HepG2 (cell line): ENCODE results near the gene CD248. TPM values are rescaled to one million over a fixed set of nuclear protein-coding genes. Genes with fewer than 3 reads are reported as not detected.

Experiments used
- ATAC-seq: fragments of 200-7000 bp; cut with Tn5 transposase; 3 replicates; pipeline ENCODE4 v1.9.1; 2020; ENCODE audit warnings: mild to moderate bottlenecking, moderate library complexity
- BruUV-seq: library from RNA; stranded (reverse); fragments of 400-500 nt; replicated peaks from 2 replicates; lab custom pipeline; 2021; lab: Mats Ljungman, UMichigan
- CTCF ChIA-PET: fragments of 300-600 bp; formaldehyde crosslinking; extraction: SDS; loops from one replicate; lab custom pipeline; 2021; ENCODE audit warnings: low total read pairs, inconsistent platforms, low intra/inter-chr PET ratio; lab: Yijun Ruan, JAX
- POLR2A ChIA-PET: fragments of 350-600 bp; sonication (Branson Sonifier 250); formaldehyde crosslinking; loops from one replicate; lab custom pipeline; 2020; ENCODE audit warnings: antibody characterized with exemption, inconsistent platforms; lab: Yijun Ruan, JAX
- DNase-seq: peaks from one replicate; pipeline ENCODE4 v3.0.0-alpha.2; 2015; ENCODE audit warnings: low spot score
- FAIRE-seq: peaks from 3 replicates; lab custom pipeline; 2011; peaks lifted over from hg19 to GRCh38; lab: Jason Lieb, UNC
- H2AFZ ChIP-seq: one replicate; pipeline ENCODE4 v1.6.1; 2011; ENCODE audit warnings: low read length, inconsistent platforms
- H3K27ac ChIP-seq: fragments of 300-600 bp; 3 replicates; pipeline ENCODE4 v1.8.0; 2011; ENCODE audit warnings: mixed run types, mild to moderate bottlenecking, mixed read lengths, low read length, inconsistent platforms; ENCODE audit not compliant: insufficient read depth; ENCODE audit errors: extremely low read length
- H3K27me3 ChIP-seq, 2 experiments: fragments of 200-600 bp in 1 of 2; 2 replicates in 1 of 2; 3 replicates in 1 of 2; pipeline versions ENCODE4 v1.6.0 to v1.8.0; 2011; ENCODE audit warnings: low read length in 2 of 2, mild to moderate bottlenecking in 2 of 2, moderate library complexity in 2 of 2, inconsistent platforms in 1 of 2; ENCODE audit not compliant: insufficient read depth in 2 of 2, control insufficient read depth in 1 of 2
- H3K36me3 ChIP-seq, 2 experiments: fragments of 200-600 bp in 1 of 2; replicated peaks in 1 of 2; 2 replicates in 1 of 2; 3 replicates in 1 of 2; pipeline versions ENCODE4 v1.5.1 to v1.8.0; 2011; ENCODE audit warnings: low read length in 2 of 2, inconsistent platforms in 1 of 2; ENCODE audit not compliant: insufficient read depth in 2 of 2, control insufficient read depth in 1 of 2
- H3K4me1 ChIP-seq: 2 replicates; pipeline ENCODE4 v1.5.1; 2012; ENCODE audit warnings: low read length, inconsistent platforms; ENCODE audit not compliant: insufficient read depth
- H3K4me2 ChIP-seq: 2 replicates; pipeline ENCODE4 v1.6.0; 2011; ENCODE audit warnings: low read depth, low read length, inconsistent platforms
- H3K4me3 ChIP-seq, 3 experiments: fragments of 200-600 bp in 1 of 3; sonication (generic), shearing (Covaris generic) in 1 of 3; replicated peaks in 1 of 3; 2 replicates each; pipeline ENCODE4 v1.5.1; 2011 to 2016; ENCODE audit warnings: low read length in 3 of 3, inconsistent platforms in 2 of 3, low read depth in 2 of 3, mild to moderate bottlenecking in 2 of 3, control low read depth in 1 of 3, mixed read lengths in 1 of 3; ENCODE audit not compliant: insufficient read depth in 1 of 3
- H3K79me2 ChIP-seq: one replicate; pipeline ENCODE4 v1.6.1; 2011; ENCODE audit warnings: low read length, inconsistent platforms; ENCODE audit not compliant: insufficient read depth
- H3K9ac ChIP-seq: 2 replicates; pipeline ENCODE4 v1.6.0; 2011; ENCODE audit warnings: mild to moderate bottlenecking, low read depth, low read length, inconsistent platforms; ENCODE audit not compliant: insufficient read depth
- H3K9me3 ChIP-seq: 2 replicates; pipeline ENCODE4 v1.5.1; 2012; ENCODE audit warnings: mild to moderate bottlenecking, low read length
- H4K20me1 ChIP-seq: 2 replicates; pipeline ENCODE4 v1.6.0; 2011; ENCODE audit warnings: inconsistent platforms, mild to moderate bottlenecking, low read length, moderate library complexity; ENCODE audit not compliant: insufficient read depth
- FOXA1 ChIP-seq, 2 experiments: fragments of 450-650 bp in 1 of 2; sonication (generic) in 1 of 2; formaldehyde crosslinking in 1 of 2; IDR thresholded peaks; 2 replicates each; pipeline versions ENCODE4 v1.4.0 to v1.6.1; 2016 to 2020; ENCODE audit warnings: missing genetic modification reagents in 1 of 2
- GMEB1 ChIP-seq: sonication (generic); formaldehyde crosslinking; IDR thresholded peaks from 2 replicates; pipeline ENCODE4 v1.5.1; 2020; ENCODE audit warnings: missing genetic modification reagents, mild to moderate bottlenecking, borderline replicate concordance
- HMGA1 ChIP-seq: sonication (generic); formaldehyde crosslinking; conservative IDR thresholded peaks from 2 replicates; pipeline ENCODE4 v1.4.0; 2020; ENCODE audit warnings: missing genetic modification reagents
- MAFF ChIP-seq: IDR thresholded peaks from 2 replicates; pipeline ENCODE4 v1.6.1; 2011; ENCODE audit warnings: low read depth, low read length, improper control_type of control experiment
- NAIF1 ChIP-seq: sonication (generic); formaldehyde crosslinking; IDR thresholded peaks from 2 replicates; pipeline ENCODE4 v1.5.0; 2020; ENCODE audit warnings: mild to moderate bottlenecking, missing genetic modification reagents, borderline replicate concordance
- RFX1 ChIP-seq: fragments of 450-650 bp; IDR thresholded peaks from 2 replicates; pipeline ENCODE4 v1.6.1; 2017
- SATB2 ChIP-seq: sonication (generic); formaldehyde crosslinking; IDR thresholded peaks from 2 replicates; pipeline ENCODE4 v1.5.0; 2020; ENCODE audit warnings: missing genetic modification reagents
- ZFP90 ChIP-seq: sonication (generic); formaldehyde crosslinking; IDR thresholded peaks from 2 replicates; pipeline ENCODE4 v1.8.0; 2022; ENCODE audit warnings: missing genetic modification reagents, mild to moderate bottlenecking, inconsistent platforms, borderline replicate concordance
- ZNF225 ChIP-seq: sonication (generic); formaldehyde crosslinking; IDR thresholded peaks from 2 replicates; pipeline ENCODE4 v1.4.0; 2020; ENCODE audit warnings: mild to moderate bottlenecking, missing genetic modification reagents
- ZNF251 ChIP-seq: sonication (generic); formaldehyde crosslinking; IDR thresholded peaks from 2 replicates; pipeline ENCODE4 v1.9.0; 2021; ENCODE audit warnings: mild to moderate bottlenecking, missing genetic modification reagents
- ZNF256 ChIP-seq: sonication (generic); formaldehyde crosslinking; conservative IDR thresholded peaks from 2 replicates; pipeline ENCODE4 v1.4.0; 2020; ENCODE audit warnings: missing genetic modification reagents
- ZNF296 ChIP-seq: sonication (generic); formaldehyde crosslinking; conservative IDR thresholded peaks from 2 replicates; pipeline ENCODE4 v1.5.0; 2020; ENCODE audit warnings: mild to moderate bottlenecking, missing genetic modification reagents
- WGBS: methylation state at CpG from one replicate; pipeline ENCODE4 v1.1.6; 2017; ENCODE audit warnings: low lambda C conversion rate; 5-methylcytosine and 5-hydroxymethylcytosine counted together
- in situ Hi-C: cut with HindIII; loops from 2 replicates; pipeline ENCODE4 v1.10.0; 2017; ENCODE audit warnings: low pct_unique_long_range_greater_than_20kb; ENCODE audit not compliant: extremely low pct_ligation_motif_present
- intact Hi-C: fragments of 100-400 bp; cut with micrococcal nuclease; formaldehyde crosslinking; loops from one replicate; pipeline ENCODE4 v1.10.0; 2022; ENCODE audit not compliant: unreplicated experiment
- polyA plus RNA-seq, 8 experiments: library from polyadenylated mRNA; depleted of rRNA in 3 of 8; stranded (reverse) in 7 of 8; unstranded in 1 of 8; fragments of >200 nt; fragmentation: Illumina TruSeq in 4 of 8; extraction: Trizol in 4 of 8; gene quantifications; 2 replicates each; pipeline versions ENCODE4 v1.2.1 to v1.2.3, GENCODE V29; 2011 to 2016; ENCODE audit warnings: low read depth in 4 of 8, missing spikeins in 1 of 8, mixed read lengths in 1 of 8; ENCODE audit not compliant: insufficient read depth in 1 of 8
- total RNA-seq, 5 experiments: library from RNA; depleted of rRNA; stranded (reverse); fragments of >200 nt; fragmentation: Illumina TruSeq; extraction: Trizol; gene quantifications; 2 replicates each; pipeline ENCODE4 v1.2.3, GENCODE V29; 2016; ENCODE audit warnings: low read depth in 1 of 5
- TF ChIP-seq, protein P1 (sequence below): sonication (generic); formaldehyde crosslinking; IDR thresholded peaks from 2 replicates; pipeline ENCODE4 v1.4.0; 2020; ENCODE audit warnings: missing genetic modification reagents
- TF ChIP-seq, protein P2 (sequence below): sonication (generic); formaldehyde crosslinking; IDR thresholded peaks from 2 replicates; pipeline ENCODE4 v1.5.0; 2020; ENCODE audit warnings: mild to moderate bottlenecking, missing genetic modification reagents

CD248 gene
- total and polyA plus RNA-seq, 2 of the 13 experiments (the other 11 are each of a cell fraction or from before 2014, with no cell fraction given) = 0.25 to 0.35 TPM

GRCh38 chr11:66302656-66303055 lies 14.2 kb downstream of the CD248 start:
- H3K36me3 ChIP-seq = no peaks in the 10 kb centered on the region
- intact Hi-C loops = no loop called here
- WGBS = 44% methylated on average over 12 of the region's 12 CpGs
- FAIRE-seq (no peak), DNase-seq (no peak), ATAC-seq (no peak)
- H3K27ac ChIP-seq = no peak overlapping the region
- no peaks in the 10 kb centered on the region for H3K9me3 ChIP-seq
- no peaks in the 10 kb centered on the region for H4K20me1 ChIP-seq
- no peak for TF ChIP-seq ZNF251 (CRISPR knock-in tag)
- TF ChIP-seq FOXA1 (IDR thresholded peaks at IDR 0.05) = no peak
- TF ChIP-seq FOXA1 (CRISPR knock-in tag; IDR thresholded peaks at IDR 0.05) = no peak
- TF ChIP-seq ZFP90 (CRISPR knock-in tag) = no peak
- no peak for TF ChIP-seq MAFF
- TF ChIP-seq RFX1 = no peak
- no peak for TF ChIP-seq ZNF225 (CRISPR knock-in tag)
- no peak for TF ChIP-seq SATB2 (CRISPR knock-in tag)
- no peaks in the 10 kb centered on the region for H3K4me1 ChIP-seq
- CTCF ChIA-PET = no interaction called here
- no peak overlapping the region for H3K4me3 ChIP-seq
- H3K9ac ChIP-seq = no peak overlapping the region
- no TSS peak for BruUV-seq
- H3K4me2 ChIP-seq = no peak overlapping the region
- H3K27me3 ChIP-seq = peaks cover 1 to 11% of the 10 kb centered on the region in 2 experiments; a peak in 4 of 5 replicates
- POLR2A ChIA-PET = interaction anchor here (1.8 to 1.9 kb wide), 2 partner anchors 10 to 14 kb away, joined by 9 to 14 read pairs; partner anchors contain the start of gene YIF1A
- H2AFZ ChIP-seq = no peak overlapping the region
- H3K79me2 ChIP-seq = no peaks in the 10 kb centered on the region
- in situ Hi-C loops = no loop called here

- Histone ChIP-seq H4K20me1 (no peaks in the 10 kb centered on the region), H3K4me3 (no peak overlapping the region), H2AFZ (no peak overlapping the region), H3K4me1 (0 out of 2 replicates have a peak, but pooled peaks cover 6% of the 10 kb centered on the region), H3K27me3 (peaks cover 3 to 19% of the 10 kb centered on the region in 2 experiments; a peak in 4 of 5 replicates), H3K9me3 (no peaks in the 10 kb centered on the region), H3K79me2 (no peaks in the 10 kb centered on the region), H3K9ac (no peak overlapping the region), H3K36me3 (no peaks in the 10 kb centered on the region), H3K27ac (no peak overlapping the region), H3K4me2 (no peak overlapping the region)
- FAIRE-seq (no peak), DNase-seq (no peak), ATAC-seq (peak; percentile 20; the same call in 1 of the 3 replicates)
- CTCF ChIA-PET = no interaction called here
- in situ Hi-C loops (no loop called here), intact Hi-C loops (no loop called here)
- WGBS = 5% methylated on average over 3 of the region's 3 CpGs
- no TSS peak for BruUV-seq
- POLR2A ChIA-PET = interaction anchor here (2.2 kb wide), 1 partner anchor 13 kb away, joined by 10 read pairs; no protein-coding TSS in a partner anchor
- no peak for TF ChIP-seq ZNF256 (CRISPR knock-in tag)
- no peak for TF ChIP-seq GMEB1 (CRISPR knock-in tag)
- no peak for TF ChIP-seq ZNF296 (CRISPR knock-in tag)
- TF ChIP-seq HMGA1 = no peak
- TF ChIP-seq, protein P1, sequence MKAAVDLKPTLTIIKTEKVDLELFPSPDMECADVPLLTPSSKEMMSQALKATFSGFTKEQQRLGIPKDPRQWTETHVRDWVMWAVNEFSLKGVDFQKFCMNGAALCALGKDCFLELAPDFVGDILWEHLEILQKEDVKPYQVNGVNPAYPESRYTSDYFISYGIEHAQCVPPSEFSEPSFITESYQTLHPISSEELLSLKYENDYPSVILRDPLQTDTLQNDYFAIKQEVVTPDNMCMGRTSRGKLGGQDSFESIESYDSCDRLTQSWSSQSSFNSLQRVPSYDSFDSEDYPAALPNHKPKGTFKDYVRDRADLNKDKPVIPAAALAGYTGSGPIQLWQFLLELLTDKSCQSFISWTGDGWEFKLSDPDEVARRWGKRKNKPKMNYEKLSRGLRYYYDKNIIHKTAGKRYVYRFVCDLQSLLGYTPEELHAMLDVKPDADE (CRISPR knock-in tag) = no peak
- TF ChIP-seq NAIF1 (CRISPR knock-in tag) = no peak
- TF ChIP-seq, protein P2, sequence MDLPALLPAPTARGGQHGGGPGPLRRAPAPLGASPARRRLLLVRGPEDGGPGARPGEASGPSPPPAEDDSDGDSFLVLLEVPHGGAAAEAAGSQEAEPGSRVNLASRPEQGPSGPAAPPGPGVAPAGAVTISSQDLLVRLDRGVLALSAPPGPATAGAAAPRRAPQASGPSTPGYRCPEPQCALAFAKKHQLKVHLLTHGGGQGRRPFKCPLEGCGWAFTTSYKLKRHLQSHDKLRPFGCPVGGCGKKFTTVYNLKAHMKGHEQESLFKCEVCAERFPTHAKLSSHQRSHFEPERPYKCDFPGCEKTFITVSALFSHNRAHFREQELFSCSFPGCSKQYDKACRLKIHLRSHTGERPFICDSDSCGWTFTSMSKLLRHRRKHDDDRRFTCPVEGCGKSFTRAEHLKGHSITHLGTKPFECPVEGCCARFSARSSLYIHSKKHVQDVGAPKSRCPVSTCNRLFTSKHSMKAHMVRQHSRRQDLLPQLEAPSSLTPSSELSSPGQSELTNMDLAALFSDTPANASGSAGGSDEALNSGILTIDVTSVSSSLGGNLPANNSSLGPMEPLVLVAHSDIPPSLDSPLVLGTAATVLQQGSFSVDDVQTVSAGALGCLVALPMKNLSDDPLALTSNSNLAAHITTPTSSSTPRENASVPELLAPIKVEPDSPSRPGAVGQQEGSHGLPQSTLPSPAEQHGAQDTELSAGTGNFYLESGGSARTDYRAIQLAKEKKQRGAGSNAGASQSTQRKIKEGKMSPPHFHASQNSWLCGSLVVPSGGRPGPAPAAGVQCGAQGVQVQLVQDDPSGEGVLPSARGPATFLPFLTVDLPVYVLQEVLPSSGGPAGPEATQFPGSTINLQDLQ (CRISPR knock-in tag) = no peak
Observed at GRCh38 chr11:66299186-66299585, 17.7 kb downstream of the CD248 start.
